K562 (cell line): ENCODE results near the gene NET1. TPM values are rescaled to one million over a fixed set of nuclear protein-coding genes. Genes with fewer than 3 reads are reported as not detected.

Source experiments
- CHCHD3 ChIP-seq: fragments of 250-450 bp; sonication (Bioruptor Pico); IDR thresholded peaks from 2 replicates; pipeline ENCODE4 v2.1.2; 2022; ENCODE audit warnings: mild to moderate bottlenecking
- CHD4 ChIP-seq: fragments of 200-600 bp; sonication (generic); IDR thresholded peaks from 3 replicates; pipeline ENCODE4 v1.6.1; 2012; ENCODE audit warnings: low read depth, mild to moderate bottlenecking, mixed read lengths, low read length, inconsistent platforms; ENCODE audit not compliant: insufficient read depth, insufficient replicate concordance, poor library complexity, severe bottlenecking
- HMG20B ChIP-seq: fragments of 250-450 bp; sonication (Bioruptor Pico); IDR thresholded peaks from 2 replicates; pipeline ENCODE4 v1.5.0; 2021; ENCODE audit warnings: mild to moderate bottlenecking
- ID3 ChIP-seq, 2 experiments: fragments of 250-450 bp in 1 of 2; fragments of 450-650 bp in 1 of 2; sonication (Bioruptor Pico) in 1 of 2; IDR thresholded peaks; 2 replicates each; pipeline versions ENCODE4 v1.6.1 to v1.8.0; 2016 to 2021; ENCODE audit warnings: mild to moderate bottlenecking in 2 of 2, moderate library complexity in 2 of 2, missing compliant biosample characterization in 1 of 2, missing genetic modification characterization in 1 of 2
- L3MBTL2 ChIP-seq: fragments of 450-650 bp; IDR thresholded peaks from 2 replicates; pipeline ENCODE4 v1.6.1; 2016; ENCODE audit warnings: mild to moderate bottlenecking, moderate library complexity
- NR0B1 ChIP-seq: fragments of 450-650 bp; IDR thresholded peaks from one replicate; pipeline ENCODE4 v1.6.1; 2018; ENCODE audit warnings: mild to moderate bottlenecking, moderate library complexity; ENCODE audit not compliant: partially characterized antibody
- NR4A1 ChIP-seq, 2 experiments: fragments of 250-450 bp in 1 of 2; fragments of 450-650 bp in 1 of 2; sonication (Bioruptor Pico) in 1 of 2; IDR thresholded peaks; 2 replicates each; pipeline versions ENCODE4 v1.4.0 to v1.6.1; 2016 to 2020; ENCODE audit warnings: mild to moderate bottlenecking in 2 of 2, missing compliant biosample characterization in 1 of 2, missing genetic modification characterization in 1 of 2, moderate library complexity in 1 of 2
- POU5F1 ChIP-seq: fragments of 150-350 bp; IDR thresholded peaks from 2 replicates; pipeline ENCODE4 v1.6.1; 2014; ENCODE audit warnings: borderline replicate concordance, low read length, low read depth, mild to moderate bottlenecking; ENCODE audit not compliant: partially characterized antibody
- SAFB2 ChIP-seq: fragments of 200-400 bp; formaldehyde crosslinking; IDR thresholded peaks from 2 replicates; pipeline ENCODE4 v1.6.1; 2018; ENCODE audit warnings: borderline replicate concordance, low read length, low read depth, moderate library complexity; ENCODE audit not compliant: severe bottlenecking
- TAF9B ChIP-seq: fragments of 450-650 bp; IDR thresholded peaks from 2 replicates; pipeline ENCODE4 v1.6.1; 2018; ENCODE audit warnings: mild to moderate bottlenecking; ENCODE audit not compliant: partially characterized antibody
- TFAM ChIP-seq: fragments of 250-450 bp; sonication (Bioruptor Pico); conservative IDR thresholded peaks from 2 replicates; pipeline ENCODE4 v1.5.0; 2021; ENCODE audit warnings: mild to moderate bottlenecking, moderate library complexity
- U2AF2 ChIP-seq: fragments of 200-400 bp; formaldehyde crosslinking; optimal IDR thresholded peaks from 2 replicates; pipeline ENCODE3; 2017; ENCODE audit warnings: low read depth, mild to moderate bottlenecking, low read length
- ZNF395 ChIP-seq: fragments of 200-800 bp; sonication (Bioruptor generic); IDR thresholded peaks from 2 replicates; pipeline ENCODE4 v1.6.1; 2017; ENCODE audit warnings: missing genetic modification characterization, missing compliant biosample characterization
- ZNF583 ChIP-seq: fragments of 250-450 bp; sonication (Bioruptor Pico); IDR thresholded peaks from 2 replicates; pipeline ENCODE4 v1.4.0; 2020
- ZNF584 ChIP-seq: fragments of 200-800 bp; sonication (Bioruptor generic); IDR thresholded peaks from 2 replicates; pipeline ENCODE4 v1.6.1; 2016; ENCODE audit warnings: low read depth, mild to moderate bottlenecking, missing genetic modification characterization, missing compliant biosample characterization
- ZNF589 ChIP-seq: fragments of 200-800 bp; sonication (Bioruptor generic); IDR thresholded peaks from 2 replicates; pipeline ENCODE4 v1.6.1; 2016; ENCODE audit warnings: low read depth, missing genetic modification characterization, missing compliant biosample characterization
- polyA plus RNA-seq, 8 experiments: library from polyadenylated mRNA; depleted of rRNA in 4 of 8; stranded (reverse) in 5 of 8; unstranded in 3 of 8; fragments of >200 nt; fragmentation: Nextera tagmentation in 2 of 8; fragmentation: Illumina TruSeq in 1 of 8; extraction: Ambion mirVana in 2 of 8; extraction: Trizol in 1 of 8; gene quantifications; 2 replicates each; pipeline versions ENCODE4 v1.2.1 to v1.2.3, GENCODE V29; 2011 to 2014; ENCODE audit warnings: inconsistent platforms in 1 of 8, missing spikeins in 1 of 8
- total RNA-seq, 7 experiments: library from RNA; depleted of rRNA in 6 of 7; stranded (reverse); fragments of >200 nt in 6 of 7; fragmentation: Illumina TruSeq in 2 of 7; extraction: Trizol in 2 of 7; gene quantifications; 2 replicates each; pipeline versions ENCODE4 v1.2.1 to v1.2.3, GENCODE V29; 2011 to 2021; ENCODE audit warnings: low replicate concordance in 1 of 7
- TF ChIP-seq, protein P1 (sequence below): fragments of 250-450 bp; sonication (Bioruptor Pico); IDR thresholded peaks from 2 replicates; pipeline ENCODE4 v1.9.0; 2021; ENCODE audit warnings: mild to moderate bottlenecking, inconsistent platforms
- TF ChIP-seq, protein P2 (sequence below): sonication (generic); formaldehyde crosslinking; IDR thresholded peaks from 2 replicates; pipeline ENCODE4 v1.8.0; 2022; ENCODE audit warnings: mild to moderate bottlenecking, low read depth, missing genetic modification reagents

Gene NET1
- total and polyA plus RNA-seq, 9 of the 15 experiments (the other 6 are each of a cell fraction or from before 2014, with no cell fraction given) = 47.4 to 258 (median 106) TPM

- TF ChIP-seq, protein P1, sequence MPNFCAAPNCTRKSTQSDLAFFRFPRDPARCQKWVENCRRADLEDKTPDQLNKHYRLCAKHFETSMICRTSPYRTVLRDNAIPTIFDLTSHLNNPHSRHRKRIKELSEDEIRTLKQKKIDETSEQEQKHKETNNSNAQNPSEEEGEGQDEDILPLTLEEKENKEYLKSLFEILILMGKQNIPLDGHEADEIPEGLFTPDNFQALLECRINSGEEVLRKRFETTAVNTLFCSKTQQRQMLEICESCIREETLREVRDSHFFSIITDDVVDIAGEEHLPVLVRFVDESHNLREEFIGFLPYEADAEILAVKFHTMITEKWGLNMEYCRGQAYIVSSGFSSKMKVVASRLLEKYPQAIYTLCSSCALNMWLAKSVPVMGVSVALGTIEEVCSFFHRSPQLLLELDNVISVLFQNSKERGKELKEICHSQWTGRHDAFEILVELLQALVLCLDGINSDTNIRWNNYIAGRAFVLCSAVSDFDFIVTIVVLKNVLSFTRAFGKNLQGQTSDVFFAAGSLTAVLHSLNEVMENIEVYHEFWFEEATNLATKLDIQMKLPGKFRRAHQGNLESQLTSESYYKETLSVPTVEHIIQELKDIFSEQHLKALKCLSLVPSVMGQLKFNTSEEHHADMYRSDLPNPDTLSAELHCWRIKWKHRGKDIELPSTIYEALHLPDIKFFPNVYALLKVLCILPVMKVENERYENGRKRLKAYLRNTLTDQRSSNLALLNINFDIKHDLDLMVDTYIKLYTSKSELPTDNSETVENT (CRISPR knock-in tag) = no peak
- TF ChIP-seq TAF9B (peak; percentile 73), HMG20B (CRISPR knock-in tag) (no peak), NR0B1 (no peak), CHCHD3 (CRISPR knock-in tag) (no peak), L3MBTL2 (peak; percentile 45; the same call in 1 of the 2 replicates), CHD4 (no peak), ID3 (CRISPR knock-in tag; IDR thresholded peaks at IDR 0.05) (no peak), ID3 (tag; IDR thresholded peaks at IDR 0.05) (no peak), ZNF584 (peak; percentile 67; the same call in 1 of the 2 replicates), SAFB2 (no peak), ZNF583 (CRISPR knock-in tag) (no peak), POU5F1 (no peak), ZNF589 (peak; percentile 92), ZNF395 (CRISPR knock-in tag) (peak; percentile 71; the same call in 1 of the 2 replicates), NR4A1 (CRISPR knock-in tag; IDR thresholded peaks at IDR 0.05) (no peak), NR4A1 (tag; IDR thresholded peaks at IDR 0.05) (no peak), TFAM (CRISPR knock-in tag) (no peak), U2AF2 (no peak)
- TF ChIP-seq, protein P2, sequence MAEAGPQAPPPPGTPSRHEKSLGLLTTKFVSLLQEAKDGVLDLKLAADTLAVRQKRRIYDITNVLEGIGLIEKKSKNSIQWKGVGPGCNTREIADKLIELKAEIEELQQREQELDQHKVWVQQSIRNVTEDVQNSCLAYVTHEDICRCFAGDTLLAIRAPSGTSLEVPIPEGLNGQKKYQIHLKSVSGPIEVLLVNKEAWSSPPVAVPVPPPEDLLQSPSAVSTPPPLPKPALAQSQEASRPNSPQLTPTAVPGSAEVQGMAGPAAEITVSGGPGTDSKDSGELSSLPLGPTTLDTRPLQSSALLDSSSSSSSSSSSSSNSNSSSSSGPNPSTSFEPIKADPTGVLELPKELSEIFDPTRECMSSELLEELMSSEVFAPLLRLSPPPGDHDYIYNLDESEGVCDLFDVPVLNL (CRISPR knock-in tag) = no peak
These were observed 49.8 kb downstream of the NET1 start (continued) for GRCh38 chr10:5461914-5462840.
